HEK293 (cell line): Measurements from ENCODE around the gene ATG2A.

Experiments
- BCL11A ChIP-seq: fragments of 450-650 bp; formaldehyde crosslinking; IDR thresholded peaks from 2 replicates; pipeline ENCODE4 v1.5.1; 2016; ENCODE audit warnings: low read depth, missing biosample characterization, missing genetic modification characterization
- CTCF ChIP-seq: fragments of 450-650 bp; formaldehyde crosslinking; IDR thresholded peaks from 2 replicates; pipeline ENCODE4 v1.5.1; 2016; ENCODE audit warnings: missing biosample characterization, missing genetic modification characterization
- HOXA7 ChIP-seq: sonication (generic); formaldehyde crosslinking; IDR thresholded peaks from 2 replicates; pipeline ENCODE4 v1.8.1; 2022; ENCODE audit warnings: missing genetic modification reagents, borderline replicate concordance
- MEIS1 ChIP-seq: sonication (generic); formaldehyde crosslinking; IDR thresholded peaks from 2 replicates; pipeline ENCODE4 v1.8.1; 2022; ENCODE audit warnings: missing genetic modification reagents, mild to moderate bottlenecking, borderline replicate concordance
- MYNN ChIP-seq: fragments of 450-650 bp; formaldehyde crosslinking; IDR thresholded peaks from 2 replicates; pipeline ENCODE4 v1.5.1; 2016; ENCODE audit warnings: missing biosample characterization, missing genetic modification characterization, borderline replicate concordance
- PBX3 ChIP-seq: sonication (generic); formaldehyde crosslinking; IDR thresholded peaks from 2 replicates; pipeline ENCODE4 v1.8.1; 2022; ENCODE audit warnings: mild to moderate bottlenecking, moderate library complexity, missing genetic modification reagents
- SETDB1 ChIP-seq: IDR thresholded peaks from one replicate; pipeline ENCODE4 v1.6.1; 2017; ENCODE audit warnings: mild to moderate bottlenecking, low read length, moderate library complexity, mixed read lengths; ENCODE audit not compliant: insufficient read length
- ZBTB10 ChIP-seq: fragments of 450-650 bp; formaldehyde crosslinking; IDR thresholded peaks from 2 replicates; pipeline ENCODE4 v1.5.1; 2016; ENCODE audit warnings: missing biosample characterization, missing genetic modification characterization
- ZNF133 ChIP-seq: fragments of 450-650 bp; formaldehyde crosslinking; IDR thresholded peaks from 2 replicates; pipeline ENCODE4 v1.5.1; 2016; ENCODE audit warnings: missing biosample characterization, missing genetic modification characterization
- ZNF2 ChIP-seq: fragments of 450-650 bp; formaldehyde crosslinking; IDR thresholded peaks from 2 replicates; pipeline ENCODE4 v1.5.1; 2016; ENCODE audit warnings: missing biosample characterization, missing genetic modification characterization
- ZNF449 ChIP-seq: fragments of 450-650 bp; formaldehyde crosslinking; IDR thresholded peaks from 2 replicates; pipeline ENCODE4 v1.5.1; 2017; ENCODE audit warnings: missing biosample characterization, mild to moderate bottlenecking, missing genetic modification characterization, moderate library complexity
- ZNF501 ChIP-seq: fragments of 450-650 bp; formaldehyde crosslinking; IDR thresholded peaks from 2 replicates; pipeline ENCODE4 v1.5.1; 2016; ENCODE audit warnings: missing biosample characterization, missing genetic modification characterization
- ZNF704 ChIP-seq: fragments of 450-650 bp; formaldehyde crosslinking; IDR thresholded peaks from 2 replicates; pipeline ENCODE4 v1.5.1; 2016; ENCODE audit warnings: missing biosample characterization, missing genetic modification characterization
- TF ChIP-seq, protein P1 (sequence below): fragments of 450-650 bp; formaldehyde crosslinking; IDR thresholded peaks from 2 replicates; pipeline ENCODE4 v1.5.1; 2016; ENCODE audit warnings: missing biosample characterization, missing genetic modification characterization

- peak; percentile 84 for TF ChIP-seq CTCF (tag by site-specific recombination)
- TF ChIP-seq ZBTB10 (tag by site-specific recombination): no peak
- TF ChIP-seq HOXA7 (CRISPR knock-in tag): no peak
- no peak for TF ChIP-seq PBX3
- no peak for TF ChIP-seq ZNF2 (tag by site-specific recombination)
- no peak for TF ChIP-seq BCL11A
- TF ChIP-seq ZNF704 (tag by site-specific recombination): no peak
- TF ChIP-seq, protein P1, sequence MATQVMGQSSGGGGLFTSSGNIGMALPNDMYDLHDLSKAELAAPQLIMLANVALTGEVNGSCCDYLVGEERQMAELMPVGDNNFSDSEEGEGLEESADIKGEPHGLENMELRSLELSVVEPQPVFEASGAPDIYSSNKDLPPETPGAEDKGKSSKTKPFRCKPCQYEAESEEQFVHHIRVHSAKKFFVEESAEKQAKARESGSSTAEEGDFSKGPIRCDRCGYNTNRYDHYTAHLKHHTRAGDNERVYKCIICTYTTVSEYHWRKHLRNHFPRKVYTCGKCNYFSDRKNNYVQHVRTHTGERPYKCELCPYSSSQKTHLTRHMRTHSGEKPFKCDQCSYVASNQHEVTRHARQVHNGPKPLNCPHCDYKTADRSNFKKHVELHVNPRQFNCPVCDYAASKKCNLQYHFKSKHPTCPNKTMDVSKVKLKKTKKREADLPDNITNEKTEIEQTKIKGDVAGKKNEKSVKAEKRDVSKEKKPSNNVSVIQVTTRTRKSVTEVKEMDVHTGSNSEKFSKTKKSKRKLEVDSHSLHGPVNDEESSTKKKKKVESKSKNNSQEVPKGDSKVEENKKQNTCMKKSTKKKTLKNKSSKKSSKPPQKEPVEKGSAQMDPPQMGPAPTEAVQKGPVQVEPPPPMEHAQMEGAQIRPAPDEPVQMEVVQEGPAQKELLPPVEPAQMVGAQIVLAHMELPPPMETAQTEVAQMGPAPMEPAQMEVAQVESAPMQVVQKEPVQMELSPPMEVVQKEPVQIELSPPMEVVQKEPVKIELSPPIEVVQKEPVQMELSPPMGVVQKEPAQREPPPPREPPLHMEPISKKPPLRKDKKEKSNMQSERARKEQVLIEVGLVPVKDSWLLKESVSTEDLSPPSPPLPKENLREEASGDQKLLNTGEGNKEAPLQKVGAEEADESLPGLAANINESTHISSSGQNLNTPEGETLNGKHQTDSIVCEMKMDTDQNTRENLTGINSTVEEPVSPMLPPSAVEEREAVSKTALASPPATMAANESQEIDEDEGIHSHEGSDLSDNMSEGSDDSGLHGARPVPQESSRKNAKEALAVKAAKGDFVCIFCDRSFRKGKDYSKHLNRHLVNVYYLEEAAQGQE: no peak
- no peak for TF ChIP-seq MEIS1 (CRISPR knock-in tag)
- TF ChIP-seq MYNN (tag by site-specific recombination): no peak
- no peak for TF ChIP-seq ZNF501
- TF ChIP-seq ZNF449 (tag by site-specific recombination): no peak
- TF ChIP-seq SETDB1: no peak
- TF ChIP-seq ZNF133 (tag by site-specific recombination): no peak
Measured at GRCh38 chr11:64887757-64888405, 29.1 kb downstream of the ATG2A start.
